ENCODE results near the gene SRPK3.

The SRPK3 gene

DNA sequence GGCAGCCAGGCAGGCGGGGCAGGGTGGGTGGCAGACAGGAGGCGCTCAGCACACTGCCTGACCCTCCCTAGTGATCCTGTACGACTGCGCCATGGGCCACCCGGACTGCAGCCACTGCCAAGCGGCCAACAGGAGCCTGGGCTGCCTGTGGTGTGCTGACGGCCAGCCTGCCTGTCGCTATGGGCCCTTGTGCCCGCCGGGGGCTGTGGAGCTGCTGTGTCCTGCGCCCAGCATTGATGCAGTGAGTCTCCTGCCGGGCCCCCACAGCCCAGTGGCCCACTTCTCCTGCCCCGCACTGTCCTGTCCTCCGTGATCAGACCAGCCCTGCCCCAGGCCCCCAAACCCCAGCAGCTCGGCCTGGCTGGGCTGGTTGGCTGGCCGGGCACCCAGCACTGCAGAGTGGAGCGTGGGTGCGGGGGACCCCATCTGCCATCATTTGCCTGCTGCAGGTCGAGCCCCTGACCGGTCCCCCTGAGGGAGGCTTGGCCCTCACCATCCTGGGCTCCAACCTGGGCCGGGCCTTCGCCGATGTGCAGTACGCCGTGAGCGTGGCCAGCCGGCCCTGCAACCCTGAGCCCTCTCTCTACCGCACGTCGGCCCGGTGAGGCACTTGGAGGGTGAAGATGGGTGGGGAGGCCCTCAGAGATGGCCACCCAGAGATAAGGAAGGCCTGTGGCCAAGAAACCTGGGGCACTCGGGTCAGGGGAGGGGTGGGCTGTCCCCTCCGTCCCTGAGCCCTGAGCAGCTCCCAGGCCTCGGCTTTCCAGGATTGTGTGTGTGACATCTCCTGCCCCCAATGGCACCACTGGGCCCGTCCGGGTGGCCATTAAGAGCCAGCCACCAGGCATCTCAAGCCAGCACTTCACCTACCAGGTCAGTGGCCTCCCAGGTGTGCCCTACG is 9.2 kb upstream of the SRPK3 start:
- no peak for DNase-seq

DNA sequence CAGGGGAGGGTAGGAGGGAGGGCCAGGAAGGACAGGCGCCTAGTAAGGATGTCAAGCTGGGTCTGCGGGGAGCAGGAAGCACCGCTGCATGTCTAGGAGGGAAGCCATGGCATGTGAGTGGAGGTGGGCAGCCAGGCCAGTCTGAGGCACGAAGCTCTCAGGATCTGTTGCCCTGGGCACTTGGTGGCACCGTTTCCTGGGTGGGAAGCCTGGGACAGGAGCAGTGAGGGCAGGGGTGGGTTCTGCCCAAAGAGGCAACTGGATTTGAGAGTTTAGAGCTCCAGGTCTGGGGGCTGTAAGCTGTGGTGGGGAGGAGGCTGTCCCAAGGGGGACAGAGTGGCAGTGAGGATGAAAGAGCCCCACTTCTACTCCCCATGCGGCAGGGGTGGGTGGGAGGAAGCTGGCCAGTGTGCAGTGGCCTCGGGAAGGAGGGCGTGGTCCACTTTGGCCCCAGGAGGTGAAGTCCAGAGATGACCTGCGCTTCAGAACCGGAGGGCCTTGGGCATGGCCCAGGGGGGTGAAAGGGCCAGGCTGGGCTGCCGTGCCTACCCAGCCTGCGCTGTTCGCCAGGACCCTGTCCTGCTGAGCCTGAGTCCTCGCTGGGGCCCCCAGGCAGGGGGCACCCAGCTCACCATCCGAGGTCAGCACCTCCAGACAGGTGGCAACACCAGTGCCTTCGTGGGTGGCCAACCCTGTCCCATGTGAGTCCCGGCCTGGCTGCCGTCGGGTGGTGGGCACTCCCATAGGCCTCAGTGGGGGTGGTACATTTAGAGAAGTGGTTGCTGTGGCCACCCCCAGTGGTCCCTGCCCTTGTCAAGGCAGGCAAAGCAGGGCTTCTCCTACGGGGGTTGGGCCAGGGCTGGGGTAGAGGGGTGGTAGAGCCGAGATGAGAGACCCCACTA is 8.3 kb upstream of the SRPK3 start:
- DNase-seq = no peak

DNA sequence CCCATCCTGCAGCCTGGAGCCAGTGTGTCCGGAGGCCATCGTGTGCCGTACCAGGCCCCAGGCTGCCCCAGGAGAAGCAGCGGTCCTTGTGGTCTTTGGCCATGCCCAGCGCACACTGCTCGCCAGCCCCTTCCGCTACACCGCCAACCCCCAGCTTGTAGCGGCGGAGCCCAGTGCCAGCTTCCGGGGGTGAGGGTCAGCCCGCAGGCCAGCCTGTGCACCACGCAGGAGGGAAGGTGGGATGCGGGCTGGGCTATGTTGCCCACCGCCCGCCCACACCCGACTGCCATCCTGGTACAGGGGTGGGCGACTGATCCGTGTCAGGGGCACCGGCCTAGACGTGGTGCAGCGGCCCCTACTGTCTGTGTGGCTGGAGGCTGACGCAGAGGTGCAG is 7.6 kb upstream of the SRPK3 start:
- DNase-seq = no peak

DNA sequence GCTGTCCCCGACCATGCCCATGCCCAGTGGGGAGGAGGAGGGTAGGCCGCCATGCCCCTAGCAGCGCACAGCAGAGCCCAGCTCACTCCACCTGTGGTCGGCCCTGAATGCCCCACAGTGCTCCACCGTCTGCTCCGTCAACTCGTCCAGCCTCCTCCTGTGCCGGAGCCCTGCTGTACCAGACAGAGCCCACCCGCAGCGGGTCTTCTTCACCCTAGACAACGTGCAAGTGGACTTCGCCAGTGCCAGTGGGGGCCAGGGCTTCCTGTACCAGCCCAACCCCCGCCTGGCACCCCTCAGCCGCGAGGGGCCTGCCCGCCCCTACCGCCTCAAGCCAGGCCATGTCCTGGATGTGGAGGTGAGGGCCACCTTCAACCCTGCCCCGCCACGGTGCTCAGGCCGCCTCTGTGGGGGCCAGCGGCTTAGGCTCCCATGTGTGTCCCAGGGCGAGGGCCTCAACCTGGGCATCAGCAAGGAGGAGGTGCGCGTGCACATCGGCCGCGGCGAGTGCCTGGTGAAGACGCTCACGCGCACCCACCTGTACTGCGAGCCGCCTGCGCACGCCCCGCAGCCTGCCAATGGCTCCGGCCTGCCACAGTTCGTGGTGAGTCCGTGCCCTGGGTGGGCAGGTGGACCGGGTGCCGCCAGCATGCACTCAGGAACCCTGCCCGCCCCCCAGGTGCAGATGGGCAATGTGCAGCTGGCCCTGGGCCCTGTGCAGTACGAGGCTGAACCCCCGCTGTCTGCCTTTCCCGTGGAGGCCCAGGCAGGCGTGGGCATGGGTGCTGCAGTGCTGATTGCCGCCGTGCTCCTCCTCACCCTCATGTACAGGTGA is 6.9 kb upstream of the SRPK3 start:
- DNase-seq = no peak

DNA sequence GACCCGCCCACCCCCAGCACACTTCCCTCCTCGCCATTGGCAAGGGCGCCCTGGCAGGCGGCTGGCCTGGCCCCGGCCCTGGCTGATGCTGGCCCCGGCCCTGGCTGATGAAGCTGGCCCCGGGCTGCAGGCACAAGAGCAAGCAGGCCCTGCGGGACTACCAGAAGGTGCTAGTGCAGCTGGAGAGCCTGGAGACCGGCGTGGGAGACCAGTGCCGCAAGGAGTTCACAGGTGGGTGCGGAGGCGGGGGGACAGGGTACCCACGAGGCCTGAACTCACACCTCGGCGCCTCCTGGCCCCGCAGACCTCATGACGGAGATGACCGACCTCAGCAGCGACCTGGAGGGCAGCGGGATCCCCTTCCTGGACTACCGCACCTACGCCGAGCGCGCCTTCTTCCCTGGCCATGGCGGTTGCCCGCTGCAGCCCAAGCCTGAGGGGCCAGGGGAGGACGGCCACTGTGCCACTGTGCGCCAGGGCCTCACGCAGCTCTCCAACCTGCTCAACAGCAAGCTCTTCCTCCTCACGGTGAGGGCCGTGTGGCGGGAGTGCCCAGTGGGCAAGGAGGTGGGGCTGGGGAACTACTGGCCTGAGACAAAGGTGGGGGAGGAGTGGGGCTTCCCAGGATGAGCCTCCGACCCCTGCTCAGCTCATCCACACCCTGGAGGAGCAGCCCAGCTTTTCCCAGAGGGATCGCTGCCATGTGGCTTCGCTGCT is 6.1 kb upstream of the SRPK3 start:
- no peak for DNase-seq

DNA sequence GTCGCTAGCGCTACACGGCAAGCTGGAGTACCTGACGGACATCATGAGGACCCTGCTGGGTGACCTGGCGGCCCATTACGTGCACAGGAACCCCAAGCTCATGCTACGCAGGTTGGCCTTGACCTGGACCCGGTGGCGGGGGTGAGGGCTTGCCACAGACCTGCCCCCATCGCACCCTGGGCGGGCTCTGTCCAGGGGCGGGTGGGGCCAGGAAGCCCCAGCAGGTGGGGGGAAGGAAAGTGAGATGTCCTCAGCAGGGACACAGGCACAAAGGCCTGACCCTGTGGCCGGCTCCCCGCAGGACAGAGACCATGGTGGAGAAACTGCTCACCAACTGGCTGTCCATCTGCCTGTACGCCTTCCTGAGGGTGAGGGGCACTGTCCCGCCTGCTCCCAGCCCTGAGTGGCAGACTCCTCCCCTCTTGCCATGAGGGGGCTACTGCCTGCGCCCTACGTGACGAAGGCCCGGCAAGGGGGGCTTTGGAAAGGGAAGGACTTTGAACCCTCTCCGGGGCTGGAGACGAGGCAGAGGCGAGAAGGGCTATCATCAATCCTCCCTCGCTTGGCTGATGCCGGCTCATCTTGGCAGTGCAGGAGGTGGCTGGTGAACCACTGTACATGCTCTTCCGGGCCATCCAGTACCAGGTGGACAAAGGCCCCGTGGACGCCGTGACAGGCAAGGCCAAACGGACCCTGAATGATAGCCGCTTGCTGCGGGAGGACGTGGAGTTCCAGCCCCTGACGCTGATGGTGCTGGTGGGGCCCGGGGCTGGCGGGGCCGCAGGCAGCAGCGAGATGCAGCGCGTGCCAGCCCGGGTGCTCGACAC is 5.3 kb upstream of the SRPK3 start:
- DNase-seq = no peak

DNA sequence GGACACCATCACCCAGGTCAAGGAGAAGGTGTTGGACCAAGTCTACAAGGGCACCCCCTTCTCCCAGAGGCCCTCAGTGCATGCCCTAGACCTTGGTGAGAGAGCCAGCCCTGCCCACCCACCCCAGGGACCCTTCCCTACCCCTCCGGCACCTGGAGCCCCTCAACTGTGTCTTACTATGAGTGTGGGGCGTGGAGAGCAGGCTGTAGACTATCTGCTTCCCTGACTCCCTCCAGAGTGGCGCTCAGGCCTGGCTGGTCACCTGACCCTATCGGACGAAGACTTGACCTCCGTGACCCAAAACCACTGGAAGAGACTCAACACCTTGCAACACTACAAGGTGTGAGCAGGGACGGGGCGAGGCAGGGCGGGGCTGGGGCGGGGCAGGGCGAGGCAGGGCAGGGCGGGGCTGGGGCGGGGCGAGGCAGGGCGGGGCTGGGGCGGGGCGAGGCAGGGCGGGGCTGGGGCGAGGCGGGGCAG is 4.7 kb upstream of the SRPK3 start:
- DNase-seq = no peak

DNA sequence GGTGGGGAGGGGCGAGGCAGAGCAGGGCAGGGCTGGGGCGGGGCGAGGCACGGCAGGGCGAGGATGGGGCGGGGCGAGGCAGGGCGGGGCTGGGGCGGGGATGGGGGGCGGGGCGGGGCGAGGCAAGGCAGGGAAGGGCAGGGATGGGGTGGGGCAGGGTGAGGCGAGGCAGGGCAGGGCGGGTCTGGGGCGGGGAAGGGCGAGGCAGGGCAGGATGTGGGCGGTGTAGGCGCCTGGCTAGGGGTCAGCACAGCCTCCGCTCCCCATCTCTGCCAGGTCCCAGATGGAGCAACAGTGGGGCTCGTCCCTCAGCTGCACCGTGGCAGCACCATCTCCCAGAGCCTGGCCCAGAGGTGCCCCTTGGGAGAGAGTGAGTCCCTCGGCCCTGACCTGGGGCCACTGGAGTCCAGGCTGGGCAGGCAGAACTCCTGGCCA is 4.2 kb upstream of the SRPK3 start:
- no peak for DNase-seq

DNA sequence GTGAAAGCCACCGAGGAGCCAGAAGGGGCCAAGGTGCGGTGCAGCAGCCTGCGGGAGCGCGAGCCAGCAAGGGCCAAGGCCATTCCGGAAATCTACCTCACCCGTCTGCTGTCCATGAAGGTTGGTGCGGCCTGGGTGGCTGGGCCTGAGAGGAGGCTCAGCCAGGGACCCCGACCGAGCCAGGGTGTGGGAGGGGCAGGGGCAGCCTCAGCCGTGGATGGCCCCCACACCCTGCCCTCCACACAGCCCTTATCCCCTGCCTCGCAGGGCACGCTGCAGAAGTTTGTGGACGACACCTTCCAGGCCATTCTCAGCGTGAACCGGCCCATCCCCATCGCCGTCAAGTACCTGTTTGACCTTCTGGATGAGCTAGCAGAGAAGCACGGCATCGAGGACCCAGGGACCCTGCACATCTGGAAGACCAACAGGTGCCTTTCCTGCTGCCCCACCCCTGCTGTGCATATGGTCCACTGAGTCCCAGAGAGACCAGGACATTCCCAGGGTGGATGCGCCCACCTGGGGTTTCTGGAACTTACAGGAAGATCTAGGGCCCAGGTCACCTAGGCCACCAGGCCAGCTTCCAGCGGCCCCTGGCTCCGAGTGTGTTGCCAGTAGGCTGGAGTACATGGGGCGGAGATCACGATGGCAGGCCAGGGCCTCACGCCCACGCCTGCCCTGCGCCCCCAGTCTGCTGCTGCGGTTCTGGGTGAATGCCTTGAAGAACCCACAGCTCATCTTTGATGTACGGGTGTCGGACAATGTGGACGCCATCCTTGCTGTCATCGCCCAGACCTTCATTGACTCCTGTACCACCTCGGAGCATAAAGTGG is 3.4 kb upstream of the SRPK3 start:
- no peak for DNase-seq

DNA sequence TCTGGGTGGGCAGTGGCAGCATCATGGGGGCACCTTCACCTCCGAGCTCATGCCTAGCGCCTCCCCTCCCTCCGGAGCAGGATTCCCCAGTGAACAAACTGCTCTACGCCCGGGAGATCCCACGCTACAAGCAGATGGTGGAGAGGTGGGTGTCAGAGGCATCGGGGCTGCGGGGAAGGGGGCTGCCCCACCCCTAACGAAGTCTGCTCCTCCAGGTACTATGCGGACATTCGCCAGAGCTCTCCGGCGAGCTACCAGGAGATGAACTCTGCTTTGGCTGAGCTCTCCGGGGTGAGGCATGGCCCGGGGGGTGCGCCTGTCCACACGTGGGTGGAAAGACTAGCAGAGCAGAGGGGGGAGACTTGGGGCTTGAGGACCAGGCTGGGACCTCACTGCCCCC is 2.7 kb upstream of the SRPK3 start:
- DNase-seq = no peak

DNA sequence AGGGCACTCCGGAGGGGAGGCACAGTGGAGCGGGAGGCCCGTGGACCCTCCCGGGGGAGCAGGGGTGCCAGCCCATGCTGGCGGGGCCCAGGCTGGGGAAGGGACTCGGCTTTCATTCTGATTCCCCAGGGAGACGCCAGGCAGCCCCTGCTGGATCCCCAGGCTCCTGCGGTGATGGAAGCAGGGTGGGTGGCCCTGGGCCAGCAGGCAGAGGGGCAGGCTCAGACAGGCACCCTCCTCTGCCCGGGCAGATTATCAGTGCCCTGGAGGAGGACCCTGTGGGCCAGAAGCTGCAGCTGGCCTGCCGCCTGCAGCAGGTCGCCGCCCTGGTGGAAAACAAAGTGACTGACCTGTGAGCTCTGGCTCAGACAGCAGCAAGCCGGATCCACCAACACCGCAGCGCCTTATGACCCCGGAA is 2.1 kb upstream of the SRPK3 start:
- no peak for DNase-seq

DNA sequence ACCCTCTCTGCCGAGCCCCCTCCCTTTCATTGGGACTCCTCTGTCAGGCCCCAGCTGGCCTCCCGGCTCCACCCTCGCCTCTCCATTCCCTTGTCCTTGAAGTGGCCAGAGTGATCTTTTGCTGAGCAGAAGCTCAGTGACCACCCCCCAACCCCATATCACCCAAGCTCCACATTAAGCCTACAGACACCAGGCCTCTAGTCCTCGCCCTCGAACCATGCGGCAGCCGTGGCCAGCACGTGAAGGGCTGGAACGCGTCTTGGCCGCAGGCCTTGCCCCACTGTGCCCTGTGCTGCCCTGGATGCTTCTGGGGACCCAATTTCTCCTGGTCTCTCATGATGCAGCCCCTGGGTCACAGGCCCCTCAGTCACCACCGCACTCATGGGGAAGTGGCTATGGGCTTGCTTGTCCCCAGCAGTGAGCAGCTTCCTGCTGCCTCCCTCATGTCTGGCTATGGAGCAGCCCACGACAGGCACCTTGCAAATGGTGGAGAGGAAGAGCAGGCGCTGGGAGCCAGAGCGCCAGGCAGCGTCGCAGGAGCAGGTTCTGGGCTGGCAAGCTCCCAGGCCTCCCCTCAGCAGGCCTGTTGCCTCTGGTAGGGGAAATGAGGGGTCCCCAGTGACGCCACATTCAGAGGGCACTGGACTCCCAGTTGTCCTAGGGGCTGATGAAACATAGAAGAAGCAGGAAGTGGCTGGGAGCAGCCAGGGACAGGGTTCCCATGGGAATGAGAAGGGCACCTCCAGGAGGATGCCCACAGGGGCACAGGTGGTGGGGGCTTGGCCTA is 757 bp upstream of the SRPK3 start:
- DNase-seq = no peak

DNA sequence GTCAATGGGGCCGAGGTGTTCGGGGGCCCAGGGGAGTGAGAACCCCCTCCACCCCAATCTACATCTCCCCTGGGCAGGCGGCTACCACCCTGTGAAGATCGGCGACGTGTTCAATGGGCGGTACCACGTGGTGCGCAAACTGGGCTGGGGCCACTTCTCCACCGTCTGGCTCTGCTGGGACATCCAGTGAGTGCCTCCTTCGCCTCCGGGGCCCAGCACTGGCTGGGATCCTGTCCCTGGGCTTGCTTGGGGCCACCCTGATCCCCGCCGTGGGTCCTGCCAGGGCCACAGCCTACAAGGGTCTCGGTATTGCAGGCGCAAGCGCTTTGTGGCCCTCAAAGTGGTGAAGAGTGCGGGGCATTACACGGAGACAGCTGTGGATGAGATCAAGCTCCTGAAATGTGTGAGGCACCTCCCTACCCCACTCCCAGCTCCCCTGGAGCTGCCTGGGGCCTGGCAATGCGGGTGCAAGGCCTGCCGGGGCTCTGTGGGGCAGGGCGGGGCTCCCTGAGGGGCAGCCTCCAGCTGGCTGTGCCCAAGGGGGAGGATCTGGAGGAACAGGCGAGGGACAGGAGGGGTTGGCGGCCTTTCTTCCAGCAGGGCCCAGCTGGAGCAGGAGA is 697 bp downstream of the SRPK3 start:
- no peak for DNase-seq

DNA sequence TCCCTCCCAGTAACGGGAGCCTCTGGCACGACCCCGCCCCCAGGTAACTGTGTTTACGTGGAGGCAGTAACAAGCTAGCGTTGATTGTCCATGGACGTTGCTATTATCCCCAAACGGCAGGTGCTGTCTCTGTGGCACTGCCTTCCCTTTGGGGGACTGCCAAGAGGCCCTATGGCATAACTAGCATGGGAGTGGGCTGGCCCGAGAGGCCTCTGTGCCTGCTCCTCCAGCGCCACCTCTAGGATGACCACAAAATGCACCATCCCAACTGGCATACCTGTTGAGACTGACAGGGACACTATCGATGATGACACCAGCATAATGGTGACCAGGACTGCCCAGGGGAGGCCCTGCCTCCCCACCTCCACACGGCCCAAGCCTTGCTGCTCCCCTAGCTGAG is 1.5 kb downstream of the SRPK3 start:
- DNase-seq = no peak

DNA sequence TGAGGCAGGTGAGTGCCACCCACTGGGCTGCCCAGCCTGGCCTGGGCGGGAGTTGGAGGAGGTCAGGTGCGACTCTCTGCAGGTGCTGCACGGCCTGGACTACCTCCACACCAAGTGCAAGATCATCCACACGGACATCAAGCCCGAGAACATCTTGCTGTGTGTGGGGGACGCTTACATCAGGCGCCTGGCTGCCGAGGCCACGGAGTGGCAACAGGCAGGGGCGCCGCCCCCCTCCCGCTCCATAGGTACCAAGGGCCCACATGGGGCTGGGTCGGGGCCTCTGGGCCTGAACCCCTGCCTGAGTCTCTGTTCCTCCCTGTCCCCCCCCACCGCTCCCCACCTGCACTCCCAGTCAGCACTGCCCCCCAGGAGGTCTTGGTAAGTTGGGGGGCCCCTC is 2.0 kb downstream of the SRPK3 start:
- DNase-seq = no peak

DNA sequence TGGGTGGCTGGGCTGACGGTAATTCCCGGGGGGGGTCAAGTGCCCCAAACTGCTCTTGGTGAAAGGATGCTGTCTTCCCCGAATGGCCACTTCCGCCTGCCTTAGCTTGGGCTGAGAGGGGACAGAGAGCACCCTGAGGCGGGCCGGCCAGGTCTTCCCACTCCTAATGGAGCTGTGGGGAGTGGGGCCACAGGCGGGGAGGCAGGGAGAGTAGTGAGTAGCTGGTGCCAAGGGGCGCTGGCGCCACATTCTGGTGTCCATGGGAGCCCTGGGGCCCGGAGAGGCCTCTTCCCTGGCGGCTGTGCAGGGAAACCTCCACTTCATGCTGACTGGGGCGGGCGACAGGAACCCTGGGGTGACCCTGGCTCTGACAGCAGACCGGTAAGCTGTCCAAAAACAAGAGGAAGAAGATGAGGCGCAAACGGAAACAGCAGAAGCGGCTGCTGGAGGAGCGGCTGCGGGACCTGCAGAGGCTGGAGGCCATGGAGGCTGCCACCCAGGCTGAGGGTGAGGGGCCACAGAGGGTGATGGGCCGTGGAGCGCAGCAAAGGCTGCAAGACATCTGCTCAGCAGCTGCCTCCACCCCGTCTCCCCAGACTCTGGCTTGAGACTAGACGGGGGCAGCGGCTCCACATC is 2.7 kb downstream of the SRPK3 start:
- DNase-seq = no peak

DNA sequence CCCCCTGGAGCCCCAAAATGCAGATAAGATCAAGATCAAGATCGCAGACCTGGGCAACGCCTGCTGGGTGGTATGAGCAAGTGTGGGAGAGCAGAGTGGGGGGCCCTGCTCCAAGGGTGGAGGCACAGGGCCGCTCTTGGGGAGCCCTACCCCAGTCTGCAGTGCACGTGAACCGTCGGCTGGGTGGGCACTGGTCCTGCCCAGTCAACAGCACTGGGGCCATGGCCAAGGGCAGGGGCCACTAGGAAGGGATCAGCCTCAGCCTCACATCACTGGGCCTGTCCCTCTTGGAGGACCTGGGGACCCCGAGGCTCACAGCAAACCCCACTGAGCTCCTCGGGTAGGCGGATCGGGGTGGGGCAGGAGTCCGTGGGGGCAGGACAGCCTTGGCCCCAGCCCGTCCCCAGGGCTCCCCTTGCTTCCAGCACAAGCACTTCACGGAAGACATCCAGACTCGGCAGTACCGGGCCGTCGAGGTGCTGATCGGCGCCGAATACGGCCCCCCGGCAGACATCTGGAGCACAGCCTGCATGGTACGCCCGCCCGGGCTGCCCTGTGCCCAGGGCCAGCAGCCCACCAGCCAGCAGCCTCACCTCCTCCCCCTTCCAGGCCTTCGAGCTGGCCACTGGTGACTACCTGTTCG is 3.6 kb downstream of the SRPK3 start:
- DNase-seq = no peak

DNA sequence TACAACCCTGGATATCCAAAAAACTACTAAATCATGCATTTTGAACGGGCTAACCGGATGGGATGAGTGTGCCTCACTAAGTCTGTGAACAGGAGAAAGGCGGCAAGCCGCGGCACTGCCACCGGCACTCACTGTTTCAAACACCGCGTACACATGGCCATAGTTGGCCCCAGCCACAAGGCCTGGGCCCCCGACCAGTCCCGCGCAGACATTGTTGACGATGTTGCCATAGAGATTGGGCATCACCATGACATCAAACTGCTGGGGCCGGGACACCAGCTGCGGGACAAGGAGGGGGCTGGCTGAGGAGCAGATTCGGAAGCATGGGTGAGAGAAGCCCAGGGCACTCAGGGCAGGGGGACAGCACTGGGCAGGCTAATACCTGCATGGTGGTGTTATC is 5.8 kb downstream of the SRPK3 start:
- no peak for DNase-seq
